ENCODE measurements around the gene DMGDH. TPM values are rescaled to one million over a fixed set of nuclear protein-coding genes. Genes with fewer than 3 reads are reported as not detected.

DMGDH gene
- total RNA-seq, 1 donor from 2014 or later, result 3.8 TPM

DNA sequence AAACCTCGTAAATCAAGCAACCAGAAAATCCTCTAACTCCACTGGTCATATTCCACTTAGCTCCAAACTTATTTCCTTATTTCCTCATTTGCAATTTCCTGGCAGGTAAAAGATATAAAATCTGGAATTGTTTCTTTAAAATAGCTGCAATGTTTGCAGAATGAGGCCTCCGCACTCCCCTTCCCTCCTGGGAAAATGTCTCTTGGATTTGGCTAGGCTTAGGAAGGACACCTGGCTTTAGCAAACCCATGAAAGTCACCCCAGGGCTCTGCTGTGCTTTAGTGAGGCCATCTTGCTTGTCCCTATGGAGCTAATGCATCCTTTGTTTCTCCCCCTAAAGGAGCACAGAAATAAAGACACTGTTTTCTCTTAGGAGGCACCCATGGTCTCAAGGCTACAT lies 94.9 kb downstream of the DMGDH start:
- no peak for DNase-seq (ENCODE audit: low spot score)

DNA sequence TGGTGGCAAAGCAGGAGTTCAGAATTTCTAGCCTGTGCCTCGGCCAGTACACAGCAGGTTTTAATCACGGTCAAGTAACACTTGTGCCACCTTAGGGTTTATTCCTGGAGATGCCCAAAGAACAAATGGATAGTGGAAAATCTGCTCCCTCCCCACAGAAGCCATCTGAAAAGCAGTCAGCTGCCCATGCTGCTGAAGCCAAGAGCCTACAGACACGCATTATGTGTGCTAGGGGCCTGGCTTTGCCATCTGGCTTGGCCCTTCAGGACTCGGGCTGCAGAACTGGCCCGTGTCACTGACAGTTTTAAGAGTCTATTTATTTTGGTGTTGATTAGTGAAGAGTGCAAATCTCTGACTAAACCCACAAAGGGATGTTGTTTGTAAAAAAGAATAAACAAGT lies 95.5 kb downstream of the DMGDH start:
- DNase-seq (ENCODE audit: low spot score), result no peak

DNA sequence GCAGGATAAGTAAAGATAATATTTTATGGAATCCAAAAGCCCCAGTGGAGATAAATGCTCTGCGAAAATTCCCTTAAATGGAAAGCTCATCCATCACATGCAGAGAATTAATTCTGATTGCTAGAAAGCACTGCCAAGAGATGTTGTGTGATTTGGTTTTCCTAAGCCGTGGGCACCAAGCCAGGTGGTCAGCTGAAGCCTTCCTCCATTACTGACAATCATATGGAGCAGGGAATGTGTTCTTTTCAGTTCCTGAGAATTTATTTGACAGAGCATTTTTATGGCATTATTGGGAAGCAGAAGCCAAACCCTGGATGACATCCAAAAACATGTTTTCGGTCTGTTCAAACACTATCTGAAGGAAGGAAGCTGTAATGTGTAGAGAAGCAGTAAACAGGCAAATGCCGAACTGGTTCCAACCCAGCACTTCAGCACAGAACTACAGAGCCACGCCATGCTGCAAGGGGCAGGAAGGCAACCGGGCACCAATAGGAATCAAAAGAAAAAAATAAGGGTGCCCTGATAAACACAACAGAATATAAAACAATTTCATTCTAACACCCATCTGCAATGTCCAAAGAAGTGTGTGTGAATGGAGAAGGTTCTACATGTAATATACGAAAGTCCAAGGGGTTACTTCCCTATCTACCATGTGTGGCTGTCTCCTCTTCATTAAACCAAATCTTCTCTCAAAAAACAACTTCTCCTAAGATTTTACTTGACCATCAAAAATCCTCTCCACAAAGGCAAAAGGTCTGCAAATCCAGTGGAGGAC lies 96.6 kb downstream of the DMGDH start:
- DNase-seq (ENCODE audit: low spot score), result no peak

DNA sequence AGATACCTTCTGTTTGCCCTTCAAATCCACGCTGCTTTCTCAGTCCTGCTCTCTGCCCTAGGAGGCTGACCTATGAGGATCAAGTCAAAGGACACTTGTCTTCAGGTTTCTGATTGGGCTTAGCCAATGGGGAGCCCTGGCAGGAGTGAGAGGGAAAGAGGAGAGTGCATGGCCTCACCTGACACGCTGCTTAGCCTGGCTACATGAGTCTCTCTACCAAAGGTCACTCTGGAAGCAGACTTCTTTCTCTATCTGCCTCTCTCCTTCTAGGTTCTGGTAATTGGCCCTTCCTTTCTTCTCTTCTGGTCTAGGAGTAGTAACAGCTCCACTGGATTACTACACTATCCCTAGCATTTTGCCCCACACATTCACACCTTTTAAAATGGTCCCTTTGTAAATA lies 97.5 kb downstream of the DMGDH start:
- DNase-seq (ENCODE audit: low spot score), result no peak

DNA sequence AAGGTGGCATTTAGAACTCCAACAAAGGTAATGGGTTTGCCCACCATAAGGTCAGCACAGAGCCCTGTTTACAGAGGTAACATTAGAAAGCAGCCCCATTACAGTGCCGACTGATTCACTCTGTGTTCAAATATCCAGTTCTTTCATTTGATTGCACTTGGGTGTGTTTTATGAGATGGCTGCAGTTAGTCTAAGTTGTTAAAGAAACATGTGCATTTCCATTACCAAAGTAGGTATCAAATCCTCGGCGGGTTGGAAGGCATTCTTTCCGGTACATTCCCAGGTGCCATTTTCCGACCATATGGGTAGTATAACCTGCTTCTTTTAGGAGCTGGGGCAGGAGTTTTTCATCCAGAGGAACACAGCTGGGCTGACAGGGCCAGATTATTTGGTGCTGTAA lies 100.7 kb downstream of the DMGDH start:
- DNase-seq (ENCODE audit: low spot score), result no peak

DNA sequence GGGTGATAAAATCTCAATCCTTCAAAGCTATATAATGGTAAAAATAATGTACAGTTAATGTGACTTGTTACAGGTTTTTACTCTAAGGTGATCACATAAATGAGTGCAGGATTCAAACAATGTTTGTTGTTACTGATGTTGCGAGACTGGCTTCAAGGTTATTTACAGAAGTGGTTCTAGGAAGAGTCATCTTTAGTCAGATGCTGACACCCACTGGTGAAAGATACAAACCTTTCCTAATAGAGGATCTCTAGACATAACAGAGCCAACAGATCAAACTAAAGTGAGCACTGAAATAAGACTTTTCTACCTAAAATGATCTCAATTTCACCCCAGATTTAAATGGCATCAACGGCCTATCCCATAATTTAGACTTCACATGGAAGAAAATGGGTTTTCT lies 104.6 kb downstream of the DMGDH start:
- no peak for DNase-seq (ENCODE audit: low spot score)

DNA sequence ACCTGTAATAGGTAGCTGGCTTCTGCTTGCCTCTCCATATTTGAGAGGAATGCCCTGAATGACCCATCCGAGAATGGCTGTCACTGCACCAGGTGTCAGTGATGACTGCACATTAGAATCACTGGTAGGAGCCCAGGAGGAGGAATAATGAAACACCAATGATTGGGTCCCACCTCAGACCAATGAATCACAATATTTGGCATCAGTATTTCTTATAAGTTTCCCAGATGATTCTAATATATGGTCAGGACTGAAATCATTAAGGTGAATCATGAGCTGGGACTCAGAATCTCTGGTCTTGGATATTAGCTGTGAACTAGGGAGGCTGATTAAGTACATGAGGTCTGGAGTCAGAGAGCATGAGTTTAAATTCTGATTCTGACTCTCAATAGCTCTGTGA lies 107.7 kb downstream of the DMGDH start:
- no peak for DNase-seq (ENCODE audit: low spot score)

DNA sequence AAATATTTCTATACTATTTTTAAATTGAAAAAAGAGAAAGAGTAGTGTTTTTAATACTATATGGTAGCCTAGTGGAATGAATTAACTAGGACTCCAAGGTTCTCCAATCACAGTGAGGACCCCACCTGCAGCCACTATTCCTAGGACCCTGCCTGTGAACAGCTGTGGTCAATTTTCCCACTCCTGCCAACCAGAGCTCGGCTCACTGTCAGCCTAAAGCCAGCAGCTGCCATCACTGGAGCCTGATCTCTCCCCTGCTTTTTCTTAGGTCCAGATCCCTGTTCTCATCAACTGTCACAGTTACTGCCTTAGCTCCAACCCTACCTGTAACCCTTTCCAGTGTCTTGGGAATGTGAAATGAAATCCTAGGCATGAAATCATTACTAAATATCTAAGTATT lies 109.7 kb downstream of the DMGDH start:
- DNase-seq (ENCODE audit: low spot score), result no peak

DNA sequence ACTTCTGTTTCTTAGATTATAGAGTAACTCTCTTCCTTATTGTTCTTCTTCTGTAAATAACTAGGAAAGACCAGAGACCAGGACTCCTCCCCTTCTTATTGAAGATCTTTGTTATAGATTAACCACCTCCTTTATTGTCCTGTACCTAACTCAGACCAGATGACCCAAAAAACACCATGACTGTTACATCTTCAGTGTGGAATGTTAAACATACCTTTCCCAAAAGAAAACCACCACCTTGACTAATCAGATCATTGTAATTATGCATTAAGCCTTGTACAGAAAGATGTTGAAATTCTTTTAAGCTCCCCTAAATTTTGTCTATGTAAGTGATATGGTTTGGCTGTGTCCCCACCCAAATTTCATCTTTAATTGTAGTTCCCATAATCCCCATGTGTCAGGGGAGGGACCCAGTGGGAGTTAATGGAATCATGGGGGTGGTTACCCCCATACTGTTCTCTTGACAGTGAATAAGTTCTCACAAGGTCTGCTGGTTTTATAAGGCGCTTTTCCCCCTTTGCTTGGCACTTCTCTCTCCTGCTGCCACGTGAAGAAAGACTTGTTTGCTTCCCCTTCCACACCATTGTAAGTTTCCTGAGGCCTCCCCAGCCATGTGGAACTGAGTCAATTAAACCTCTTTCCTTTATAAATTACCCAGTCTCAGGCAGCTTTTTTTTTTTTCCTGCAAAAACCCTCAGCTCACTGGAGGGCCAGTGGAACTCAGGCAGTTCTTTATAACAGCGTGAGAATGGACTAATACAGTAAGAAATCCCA lies 110.6 kb downstream of the DMGDH start:
- DNase-seq (ENCODE audit: low spot score), result no peak

DNA sequence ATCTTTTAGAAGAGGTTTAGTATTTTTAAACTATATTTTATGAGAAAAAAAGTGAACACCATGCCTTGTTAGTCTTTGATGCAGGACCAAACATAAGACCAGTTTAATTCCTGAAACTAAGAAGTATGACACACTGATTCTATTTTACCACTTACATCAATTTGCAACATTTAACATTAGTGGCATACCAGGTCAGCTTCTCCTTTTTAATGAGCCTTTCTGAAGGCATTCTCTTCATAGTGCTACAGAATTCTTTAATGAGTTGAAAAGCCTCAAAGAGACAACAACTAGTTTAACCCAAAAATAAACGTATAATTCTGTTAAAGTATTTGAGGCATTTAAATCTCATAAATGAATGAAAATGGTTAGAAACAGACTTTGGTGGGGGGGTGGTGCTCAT lies 112.6 kb downstream of the DMGDH start:
- no peak for DNase-seq (ENCODE audit: low spot score)

DNA sequence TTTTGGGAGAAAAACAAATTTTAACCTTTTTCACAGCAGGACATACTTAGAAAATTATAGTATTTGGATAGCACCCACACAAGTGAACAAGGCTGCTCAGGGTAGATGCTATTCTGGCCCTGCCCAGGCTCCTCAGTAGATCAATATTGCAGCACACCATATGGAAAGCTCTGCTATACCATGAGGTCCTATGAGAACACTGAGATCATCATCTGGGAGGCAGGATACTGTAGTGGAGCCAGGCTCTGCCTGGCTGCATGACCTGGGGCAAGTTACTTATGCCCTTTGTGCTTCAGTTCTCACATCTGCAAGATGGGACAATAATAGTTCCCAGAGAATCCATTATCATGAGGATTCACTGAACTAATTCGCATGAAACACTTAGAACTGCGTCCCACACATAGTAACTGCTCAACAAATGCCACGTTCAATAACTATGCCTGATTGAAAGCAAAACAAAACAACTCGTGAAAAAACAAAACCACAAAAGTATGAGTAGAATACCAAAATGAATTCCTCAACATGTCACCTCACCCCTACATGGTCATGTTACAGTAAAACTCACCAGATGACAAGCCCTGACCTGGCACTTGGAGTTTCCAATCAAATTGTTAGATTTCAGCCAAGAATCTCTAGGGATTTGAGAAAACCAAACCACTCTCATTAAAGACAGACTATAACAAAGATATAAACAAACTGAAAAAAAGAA lies 116.2 kb downstream of the DMGDH start:
- no peak for DNase-seq (ENCODE audit: low spot score)

Other genes starting within 250 kb of the DMGDH start
- gene ARSB, start 84.4 kb downstream of the DMGDH start, total RNA-seq, result 9.9 TPM
- 18.3 TPM for gene BHMT2, start 93 bp upstream of the DMGDH start, total RNA-seq
- 8.7 TPM for gene BHMT, start 42.1 kb upstream of the DMGDH start, total RNA-seq
- 16.0 TPM for gene JMY, start 166.5 kb upstream of the DMGDH start, total RNA-seq

All from ureter (tissue), 1 donor.